Measurements from ENCODE around the gene ACOT13. TPM values are rescaled to one million over a fixed set of nuclear protein-coding genes. Genes with fewer than 3 reads are reported as not detected.
"Not testable (repeated sequence)": the region's sequence is repeated elsewhere in the genome, so short reads cannot be mapped to it uniquely, and the experiment has no call there.

ACOT13 gene
- total and polyA plus RNA-seq, 8 donors: 23.3 to 25.2 (median 24.4) TPM

DNA sequence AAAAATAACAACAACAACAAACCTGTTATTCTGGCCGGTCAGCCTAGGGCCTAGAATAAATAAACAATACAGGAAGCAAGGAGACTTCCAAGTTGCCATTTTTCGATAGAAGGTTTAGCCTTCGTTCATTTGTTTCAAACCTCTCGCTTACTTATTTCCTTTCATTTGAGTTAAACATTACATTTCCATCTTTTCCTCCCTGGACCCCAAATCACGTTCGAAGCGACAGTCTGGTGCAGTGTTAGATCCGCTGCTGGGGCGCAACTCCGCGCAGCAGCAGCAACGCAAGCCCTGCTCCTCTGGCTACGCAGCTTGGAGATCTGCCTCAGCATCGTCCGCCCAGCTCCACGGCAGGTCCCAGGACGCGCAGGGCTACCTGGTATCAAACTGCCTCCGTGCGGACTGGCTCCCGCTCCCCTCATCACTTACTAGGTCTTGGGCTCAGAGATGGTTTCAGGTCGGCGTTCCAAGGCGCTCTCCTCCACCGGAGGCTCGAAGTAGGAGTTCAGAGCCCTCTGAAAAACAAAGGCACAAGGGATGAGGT lies 708 bp upstream of the ACOT13 start:
- Histone ChIP-seq H3K36me3 (peaks cover 0 to 22% of the 10 kb centered on the region in 2 donors), H3K4me1 (peaks cover 16 to 41% of the 10 kb centered on the region in 2 donors), H3K27ac (peak overlapping the region; percentile 88 to 96), H3K9me3 (peaks cover 0 to 13% of the 10 kb centered on the region in 2 donors), H3K27me3 (no peaks in the 10 kb centered on the region), H3K4me3 (peak overlapping the region; percentile 89 to 91)
- ATAC-seq: peak; percentile 65
- TF ChIP-seq, protein P1, sequence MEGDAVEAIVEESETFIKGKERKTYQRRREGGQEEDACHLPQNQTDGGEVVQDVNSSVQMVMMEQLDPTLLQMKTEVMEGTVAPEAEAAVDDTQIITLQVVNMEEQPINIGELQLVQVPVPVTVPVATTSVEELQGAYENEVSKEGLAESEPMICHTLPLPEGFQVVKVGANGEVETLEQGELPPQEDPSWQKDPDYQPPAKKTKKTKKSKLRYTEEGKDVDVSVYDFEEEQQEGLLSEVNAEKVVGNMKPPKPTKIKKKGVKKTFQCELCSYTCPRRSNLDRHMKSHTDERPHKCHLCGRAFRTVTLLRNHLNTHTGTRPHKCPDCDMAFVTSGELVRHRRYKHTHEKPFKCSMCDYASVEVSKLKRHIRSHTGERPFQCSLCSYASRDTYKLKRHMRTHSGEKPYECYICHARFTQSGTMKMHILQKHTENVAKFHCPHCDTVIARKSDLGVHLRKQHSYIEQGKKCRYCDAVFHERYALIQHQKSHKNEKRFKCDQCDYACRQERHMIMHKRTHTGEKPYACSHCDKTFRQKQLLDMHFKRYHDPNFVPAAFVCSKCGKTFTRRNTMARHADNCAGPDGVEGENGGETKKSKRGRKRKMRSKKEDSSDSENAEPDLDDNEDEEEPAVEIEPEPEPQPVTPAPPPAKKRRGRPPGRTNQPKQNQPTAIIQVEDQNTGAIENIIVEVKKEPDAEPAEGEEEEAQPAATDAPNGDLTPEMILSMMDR (IDR thresholded peaks at IDR 0.05): no peak
- intact Hi-C loops (cut with DNase I): no loop called here
- peak in 3 of 4 donors; percentile 42 to 82 (median 56) for DNase-seq

DNA sequence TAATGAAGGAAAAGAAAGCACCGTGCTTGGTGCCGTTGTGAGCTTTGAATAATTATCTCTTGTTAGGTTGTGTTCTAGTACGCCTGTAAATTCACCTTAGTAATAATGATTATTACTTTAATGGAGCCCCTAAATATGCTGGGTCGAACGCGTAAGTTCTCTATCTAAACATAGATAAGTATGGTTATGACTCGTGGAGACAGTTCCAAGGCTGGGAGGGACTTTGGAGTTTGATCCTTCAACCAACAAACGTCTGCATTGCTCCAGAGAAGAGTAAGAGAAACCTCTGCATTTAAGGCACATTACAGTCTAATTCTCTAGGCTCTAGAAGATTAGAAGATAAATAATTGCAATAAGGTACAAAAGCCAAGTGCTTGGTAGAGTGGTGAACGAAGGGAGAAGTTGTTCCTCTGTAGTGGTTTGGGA lies 514 bp downstream of the ACOT13 start:
- Histone ChIP-seq H3K4me3 (peak overlapping the region; percentile 89 to 91), H3K4me1 (peaks cover 16 to 41% of the 10 kb centered on the region in 2 donors), H3K36me3 (peaks cover 0 to 19% of the 10 kb centered on the region in 2 donors), H3K27ac (peak overlapping the region; percentile 88 to 96), H3K27me3 (no peaks in the 10 kb centered on the region), H3K9me3 (peaks cover 0 to 23% of the 10 kb centered on the region in 2 donors)
- TF ChIP-seq, protein P1 (IDR thresholded peaks at IDR 0.05): no peak
- peak; percentile 20 for ATAC-seq
- peak in 1 of 4 donors; percentile 25 for DNase-seq
- intact Hi-C loops (cut with DNase I): no loop called here

DNA sequence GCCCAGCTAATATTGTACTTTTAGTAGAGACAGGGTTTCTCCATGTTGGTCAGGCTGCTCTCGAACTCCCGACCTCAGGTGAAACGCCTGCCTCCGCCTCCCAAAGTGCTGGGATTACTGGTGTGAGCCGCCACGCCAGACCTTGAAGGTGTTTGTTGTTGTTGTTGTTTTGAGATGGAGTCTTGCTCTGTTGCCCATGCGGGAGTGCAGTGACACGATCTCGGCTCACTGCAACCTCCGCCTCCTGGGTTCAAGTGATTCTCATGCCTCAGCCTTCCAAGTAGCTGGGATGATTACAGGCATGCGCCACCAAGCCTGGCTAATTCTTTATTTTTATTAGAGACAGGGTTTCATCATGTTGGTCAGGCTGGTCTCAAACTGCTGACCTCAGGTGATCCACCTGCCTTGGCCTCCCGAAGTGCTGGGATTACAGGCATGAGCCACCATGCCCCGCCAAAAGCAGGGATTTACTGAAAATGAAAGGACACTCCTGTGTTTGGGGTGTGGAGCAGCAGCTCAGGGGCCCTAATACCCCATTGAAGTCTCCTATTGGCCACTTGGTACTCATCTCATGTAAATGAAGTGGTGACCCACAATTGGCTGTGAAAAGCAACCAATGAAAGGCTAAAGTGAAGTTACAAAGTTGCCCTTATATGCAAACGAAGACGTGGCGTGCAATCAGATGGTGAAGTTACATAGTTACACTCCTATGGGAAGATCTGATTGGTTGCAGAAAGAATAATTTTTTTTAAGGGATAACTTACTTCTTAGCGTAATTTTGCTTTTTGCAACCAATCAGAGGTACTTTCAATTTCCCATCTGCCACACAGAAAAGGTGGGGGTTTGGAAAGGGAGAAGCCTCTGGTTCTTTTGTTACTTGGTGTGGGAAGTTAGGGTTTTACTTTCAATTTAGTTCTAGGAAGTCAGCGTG lies 1.5 kb downstream of the ACOT13 start:
- DNase-seq; intact Hi-C loops (cut with DNase I); H3K36me3 ChIP-seq; H3K27me3 ChIP-seq; ATAC-seq: not testable (repeated sequence)
- Histone ChIP-seq H3K4me3 (peak overlapping the region; percentile 89 to 91), H3K27ac (peak overlapping the region in 1 of 2 donors; percentile 96), H3K4me1 (peaks cover 16 to 41% of the 10 kb centered on the region in 2 donors), H3K9me3 (peaks cover 0 to 26% of the 10 kb centered on the region in 2 donors)

DNA sequence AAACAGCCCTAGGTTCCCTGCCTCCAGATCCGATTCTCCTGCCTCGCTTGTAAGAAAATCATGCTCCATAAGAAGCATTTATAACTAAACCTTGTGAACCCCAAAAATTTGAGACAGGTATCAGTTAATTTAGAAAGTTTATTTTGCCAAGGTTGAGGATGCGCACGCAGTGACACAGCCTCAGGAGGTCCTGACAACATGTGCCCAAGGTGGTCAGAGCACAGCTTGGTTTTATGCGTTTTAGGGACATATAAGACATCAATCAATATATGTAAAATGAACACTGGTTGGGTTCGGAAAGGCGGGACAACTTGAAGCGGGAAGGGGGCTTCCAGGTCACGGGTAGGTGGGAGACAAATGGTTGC lies 2.1 kb downstream of the ACOT13 start:
- no peak overlapping the region for H3K4me3 ChIP-seq
- no peaks in the 10 kb centered on the region for H3K27me3 ChIP-seq
- intact Hi-C loops (cut with DNase I): no loop called here

DNA sequence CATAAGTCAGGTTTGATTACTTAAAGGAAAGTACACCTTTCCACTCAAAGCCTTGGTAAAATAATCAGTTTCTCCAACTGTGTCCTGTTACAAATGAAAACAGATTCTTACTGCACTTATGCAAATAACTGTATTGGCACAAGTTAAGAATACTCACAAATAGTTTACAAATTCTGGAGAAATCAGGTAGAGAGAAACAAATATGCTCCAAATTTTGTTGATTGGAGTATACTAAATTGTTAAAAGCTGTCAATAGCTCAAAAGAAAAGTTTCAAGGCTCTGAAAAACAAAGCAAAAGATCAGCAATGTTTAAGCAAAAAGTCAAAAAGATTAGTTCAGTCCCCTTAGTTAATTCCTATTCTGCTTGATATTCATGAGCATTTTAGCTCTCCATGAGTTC lies 3.6 kb downstream of the ACOT13 start:
- H3K27me3 ChIP-seq; H3K4me3 ChIP-seq; H3K36me3 ChIP-seq; H3K27ac ChIP-seq; ATAC-seq; intact Hi-C loops (cut with DNase I); DNase-seq: not testable (repeated sequence)
- Histone ChIP-seq H3K9me3 (peaks cover 0 to 29% of the 10 kb centered on the region in 2 donors), H3K4me1 (peaks cover 11 to 21% of the 10 kb centered on the region in 2 donors)

More for the DNA sequence above, 2.1 kb downstream of the ACOT13 start:
- peaks cover 0 to 27% of the 10 kb centered on the region in 2 donors for H3K9me3 ChIP-seq
- peaks cover 0 to 3% of the 10 kb centered on the region in 2 donors for H3K36me3 ChIP-seq
- TF ChIP-seq, protein P1 (IDR thresholded peaks at IDR 0.05): no peak
- ATAC-seq: no peak
- peaks cover 16 to 36% of the 10 kb centered on the region in 2 donors for H3K4me1 ChIP-seq
- no peak overlapping the region for H3K27ac ChIP-seq
- DNase-seq: no peak

DNA sequence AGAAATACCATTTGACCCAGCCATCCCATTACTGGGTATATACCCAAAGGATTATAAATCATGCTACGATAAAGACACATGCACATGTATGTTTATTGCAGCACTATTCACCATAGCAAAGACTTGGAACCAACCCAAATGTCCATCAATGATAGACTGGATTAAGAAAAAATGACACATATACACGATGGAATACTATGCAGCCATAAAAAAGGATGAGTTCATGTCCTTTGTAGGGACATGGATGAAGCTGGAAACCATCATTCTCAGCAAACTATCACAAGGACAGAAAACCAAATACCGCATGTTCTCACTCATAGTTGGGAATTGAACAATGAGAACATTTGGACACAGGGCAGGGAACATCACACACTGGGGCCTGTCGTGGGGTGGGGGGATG lies 4.2 kb downstream of the ACOT13 start:
- H3K27me3 ChIP-seq; H3K27ac ChIP-seq; ATAC-seq; intact Hi-C loops (cut with DNase I); H3K36me3 ChIP-seq; H3K4me3 ChIP-seq; DNase-seq: not testable (repeated sequence)
- Histone ChIP-seq H3K9me3 (peaks cover 0 to 29% of the 10 kb centered on the region in 2 donors), H3K4me1 (peaks cover 6 to 15% of the 10 kb centered on the region in 2 donors)

Measured in left lung (tissue), 10 donors.